GM12874 (cell line): ENCODE data around the gene PLCL1.

Experiments
- CTCF ChIP-seq: IDR thresholded peaks from 2 replicates; pipeline ENCODE4 v1.5.1; 2011; ENCODE audit warnings: low read depth, mild to moderate bottlenecking, control low read depth, low read length, moderate library complexity; ENCODE audit not compliant: insufficient read depth

The PLCL1 gene

DNA sequence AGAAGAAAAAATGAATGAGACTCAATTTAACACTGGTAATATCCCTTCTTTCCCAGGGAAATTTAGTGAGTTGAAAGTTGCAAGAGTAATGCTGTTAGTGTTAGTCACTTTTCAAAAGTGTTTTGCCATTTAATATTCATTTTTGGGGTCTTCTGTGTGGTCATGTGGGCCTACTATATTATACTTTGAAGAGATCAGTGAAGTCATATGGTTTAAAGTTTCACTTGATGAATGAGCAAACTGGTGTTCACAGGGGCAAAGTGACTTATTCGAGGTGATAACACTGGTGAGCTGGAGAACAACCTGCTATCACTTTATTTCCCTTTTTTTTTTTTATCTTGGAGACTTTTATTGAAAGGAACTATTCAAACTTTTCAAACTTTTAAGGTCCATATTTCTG, 196.0 kb downstream of the PLCL1 start:
- TF ChIP-seq CTCF: no peak

GRCh38 chr2:198004173-198004572, 199.8 kb downstream of the PLCL1 start:
- no peak for TF ChIP-seq CTCF

DNA sequence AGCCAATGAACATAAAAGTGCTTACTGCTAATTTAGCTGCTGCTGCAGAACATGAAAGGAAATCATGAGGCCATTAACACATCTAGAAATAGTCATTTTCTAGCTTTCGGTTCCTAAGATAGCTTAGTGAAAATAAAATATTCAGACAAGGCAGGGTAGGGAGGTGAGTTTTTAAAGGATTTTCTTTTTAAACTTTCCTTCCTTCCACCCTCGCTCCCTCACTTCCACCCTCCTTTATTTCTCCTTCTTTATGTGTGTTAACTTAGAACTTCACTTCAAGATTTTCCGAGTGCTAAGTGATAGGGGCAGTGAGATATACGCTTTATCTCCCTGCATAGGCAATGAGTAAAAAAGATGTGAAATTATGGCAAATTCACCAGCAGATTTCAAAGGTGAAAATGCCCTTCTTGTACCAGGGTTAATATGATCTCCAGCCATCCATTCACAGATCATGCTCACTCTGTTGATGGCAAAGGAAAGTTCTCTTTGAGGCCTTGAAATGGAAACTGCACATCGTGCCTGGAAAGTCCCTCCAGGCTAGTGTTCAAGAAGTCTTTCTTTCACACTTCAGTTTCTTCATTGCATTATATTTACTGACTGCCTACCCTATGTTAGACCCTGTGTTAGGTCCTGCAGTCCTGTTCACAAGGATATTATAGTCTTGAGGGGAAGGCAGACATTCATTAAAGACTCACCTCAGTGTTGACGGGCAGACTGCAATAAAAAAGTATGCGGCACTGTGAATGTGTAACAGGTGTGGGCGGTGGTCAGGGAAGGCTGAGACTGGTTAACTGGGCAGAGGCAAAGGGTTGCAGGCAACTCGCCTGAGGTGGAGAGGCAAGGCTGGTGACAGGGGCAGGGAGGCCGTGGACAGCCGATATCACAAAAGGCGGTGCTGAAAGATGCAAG, 200.8 kb downstream of the PLCL1 start:
- no peak for TF ChIP-seq CTCF

GRCh38 chr2:198006733-198007132, 202.3 kb downstream of the PLCL1 start:
- TF ChIP-seq CTCF: no peak

DNA sequence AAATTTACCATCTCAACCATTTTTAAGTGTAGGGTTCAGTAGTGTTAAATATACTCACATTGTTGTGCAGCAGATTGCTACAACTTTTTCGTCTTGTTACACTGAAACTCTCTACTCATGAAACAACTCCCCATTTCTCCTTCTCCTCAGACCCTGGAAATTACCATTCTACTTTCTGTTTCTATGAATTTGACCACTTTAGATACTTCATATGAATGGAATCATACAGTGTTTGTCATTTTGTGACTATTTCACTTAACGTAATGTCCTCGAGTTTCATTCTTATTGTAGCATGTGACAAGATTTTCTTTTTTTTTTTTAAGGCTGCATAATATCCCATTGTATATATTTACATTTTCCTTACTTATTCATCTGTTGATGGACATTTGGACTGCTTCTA, 203.8 kb downstream of the PLCL1 start:
- no peak for TF ChIP-seq CTCF

DNA sequence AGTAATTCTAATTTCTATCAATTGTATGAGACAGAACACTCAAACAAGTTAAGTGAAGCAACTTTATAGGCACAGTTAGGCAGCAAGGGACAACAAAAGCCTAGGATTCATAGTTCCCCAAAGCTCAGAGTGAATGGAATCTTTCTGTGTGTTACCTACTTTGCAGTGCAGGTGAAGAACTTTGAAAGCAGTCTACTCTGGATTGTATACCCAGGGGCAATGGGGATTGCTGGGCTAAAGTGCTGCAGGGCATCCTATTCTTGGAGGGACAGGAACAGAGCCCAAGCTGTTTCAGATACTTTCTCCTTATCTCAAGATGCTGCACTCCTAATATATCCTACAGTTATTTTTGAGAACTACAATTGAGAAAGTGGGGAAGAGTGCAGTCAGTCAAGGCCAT, 207.6 kb downstream of the PLCL1 start:
- TF ChIP-seq CTCF: no peak

DNA sequence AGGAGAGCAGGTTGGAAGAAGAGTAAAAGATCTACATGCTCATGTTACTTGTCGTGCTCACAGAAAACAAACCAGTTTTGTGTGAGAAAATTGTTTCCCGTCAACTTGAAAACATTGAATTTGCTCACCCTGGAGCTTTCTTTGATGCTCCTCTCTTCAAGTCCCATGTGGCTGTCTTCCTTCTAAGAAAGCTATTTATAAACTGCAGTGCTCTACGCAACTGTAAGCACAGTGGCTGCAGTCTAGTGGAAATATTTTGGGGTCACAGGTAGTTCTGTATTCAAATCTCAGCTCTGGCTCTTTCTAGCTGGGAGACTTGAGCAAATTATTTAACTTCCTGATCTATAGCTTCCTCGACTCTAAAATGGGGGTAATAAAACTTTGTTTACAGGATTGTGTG, 211.8 kb downstream of the PLCL1 start:
- TF ChIP-seq CTCF: no peak
